ENCODE results near the gene ARID1B. TPM values are rescaled to one million over a fixed set of nuclear protein-coding genes. Genes with fewer than 3 reads are reported as not detected.

Gene ARID1B
- total and polyA plus RNA-seq, 2 of the 13 experiments (the other 11 are each of a cell fraction or from before 2014, with no cell fraction given) = 20.1 to 32.6 TPM

DNA sequence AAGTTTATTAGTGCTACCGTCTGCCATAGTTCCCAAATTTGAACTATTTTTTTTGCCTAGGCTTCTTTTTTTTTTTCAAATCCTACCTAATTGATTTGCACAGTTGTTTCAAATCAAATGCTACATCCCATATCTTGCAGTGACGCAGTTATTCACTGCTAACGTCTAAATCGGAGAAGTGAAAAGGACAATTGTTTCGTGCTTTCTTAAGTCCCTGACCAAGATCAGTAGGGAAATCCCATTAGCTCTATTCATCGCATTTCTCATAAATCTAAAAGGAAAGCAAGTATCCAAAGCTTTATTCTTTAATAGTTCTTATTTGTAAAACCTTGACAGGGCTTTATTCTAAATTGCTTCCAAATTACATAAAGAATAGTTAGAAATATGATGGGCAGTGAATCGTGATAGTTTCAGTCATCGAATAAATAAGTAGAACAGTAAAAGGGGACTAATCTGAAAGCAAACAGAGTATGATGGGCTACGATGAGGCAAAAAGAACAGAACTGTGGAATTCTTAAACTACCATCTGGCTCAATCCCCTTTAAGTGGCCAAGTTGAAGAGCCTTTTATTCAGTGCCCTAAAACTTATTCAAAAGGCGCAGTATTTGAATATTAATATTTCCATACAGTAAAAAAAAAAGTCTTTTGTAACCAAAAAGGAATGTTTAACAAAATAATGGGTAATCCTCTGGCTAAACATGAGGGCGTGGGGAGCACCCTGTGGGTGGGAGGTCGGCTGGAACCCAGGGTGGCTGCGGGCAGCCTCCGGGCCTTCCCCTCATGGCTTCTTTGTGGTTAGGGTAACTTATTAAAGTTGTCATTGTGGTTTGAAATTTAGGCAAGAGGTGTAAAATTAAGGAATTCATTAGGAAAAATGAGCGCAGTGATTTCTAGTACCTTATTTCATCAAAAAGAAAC is 3.0 kb upstream of the ARID1B start:
- CTCF ChIA-PET (ENCODE audit: low intra/inter-chr PET ratio, low total read pairs) = no interaction called here
- intact Hi-C loops (cut with micrococcal nuclease; ENCODE audit: unreplicated experiment) (no loop called here), in situ Hi-C loops (cut with HindIII; ENCODE audit: extremely low pct_ligation_motif_present, low pct_unique_long_range_greater_than_20kb) (loop anchor here (5.0 to 25.0 kb wide), 2 partner anchors 87 to 212 kb away; no protein-coding TSS in a partner anchor)
- no peak for FAIRE-seq
- Histone ChIP-seq H2AFZ (ENCODE audit: low read length) (no peak overlapping the region), H3K27me3 (ENCODE audit: control insufficient read depth in 1 of 2, insufficient read depth in 2 of 2, low read length in 2 of 2) (no peaks in the 10 kb centered on the region; a peak in 1 of 5 replicates), H3K27ac (ENCODE audit: extremely low read length, insufficient read depth, low read length) (no peak overlapping the region), H3K79me2 (ENCODE audit: insufficient read depth, low read length) (peaks cover 7% of the 10 kb centered on the region), H3K9me3 (ENCODE audit: low read length) (no peaks in the 10 kb centered on the region), H3K4me3 (replicated peaks in 1 of 3; ENCODE audit: insufficient read depth in 1 of 3, low read depth in 2 of 3, low read length in 3 of 3) (no peak overlapping the region), H4K20me1 (ENCODE audit: insufficient read depth, low read length) (no peaks in the 10 kb centered on the region), H3K9ac (ENCODE audit: insufficient read depth, low read depth, low read length) (no peak overlapping the region), H3K4me2 (ENCODE audit: low read depth, low read length) (no peak overlapping the region), H3K4me1 (ENCODE audit: insufficient read depth, low read length) (peaks cover 8% of the 10 kb centered on the region), H3K36me3 (replicated peaks in 1 of 2; ENCODE audit: control insufficient read depth in 1 of 2, insufficient read depth in 2 of 2, low read length in 2 of 2) (no peaks in the 10 kb centered on the region)
- no TSS peak for BruUV-seq (replicated peaks)
- TF ChIP-seq FLYWCH1 (CRISPR knock-in tag; IDR thresholded peaks at IDR 0.05) (no peak), MLLT10 (CRISPR knock-in tag; IDR thresholded peaks at IDR 0.05) (no peak), TARDBP (CRISPR knock-in tag; IDR thresholded peaks at IDR 0.05) (no peak), NR2F6 (IDR thresholded peaks at IDR 0.05) (no peak), NR2F6 (CRISPR knock-in tag; IDR thresholded peaks at IDR 0.05) (no peak), YEATS4 (CRISPR knock-in tag; IDR thresholded peaks at IDR 0.05; ENCODE audit: borderline replicate concordance) (no peak), MYC (CRISPR knock-in tag; IDR thresholded peaks at IDR 0.05; ENCODE audit: borderline replicate concordance) (no peak), SOX13 (IDR thresholded peaks at IDR 0.05) (no peak), SOX13 (CRISPR knock-in tag; conservative IDR thresholded peaks at IDR 0.05 in 1 of 2, IDR thresholded peaks at IDR 0.05 in 1 of 2) (no peak), ZNF740 (CRISPR knock-in tag; IDR thresholded peaks at IDR 0.05) (no peak), ZSCAN22 (CRISPR knock-in tag; IDR thresholded peaks at IDR 0.05) (no peak), FOSL2 (CRISPR knock-in tag; IDR thresholded peaks at IDR 0.05) (no peak)
- TF ChIP-seq, protein P1, sequence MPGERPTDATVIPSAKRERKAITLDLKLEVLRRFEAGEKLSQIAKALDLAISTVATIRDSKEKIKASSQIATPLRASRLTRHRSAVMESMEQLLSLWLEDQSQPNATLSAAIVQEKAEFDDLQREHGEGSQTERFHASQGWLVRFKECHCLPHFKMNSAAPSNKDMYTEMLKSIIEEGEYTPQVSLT (CRISPR knock-in tag; IDR thresholded peaks at IDR 0.05; ENCODE audit: borderline replicate concordance, low read depth) = no peak
- DNase-seq (ENCODE audit: low spot score) = no peak
- no peak for ATAC-seq
- POLR2A ChIA-PET = no interaction called here
- 89% methylated on average over 15 of the region's 15 CpGs for WGBS (ENCODE audit: low lambda C conversion rate)
